HL-60/S4 treated with retinoic acid at 250 ng/mL for 4 days and 3 days (cell line): ENCODE results near the gene CUZD1.

ENCODE experiments used
- in situ Hi-C: fragments of 300-500 bp; cut with MboI; formaldehyde crosslinking; loops from 2 replicates; pipeline ENCODE4 v1.7.0; 2022; ENCODE audit warnings: low sequenced_read_pairs

CUZD1 gene

GRCh38 chr10:122855745-122856144 is 10.1 kb upstream of the CUZD1 start:
- in situ Hi-C loops: no loop called here

GRCh38 chr10:122854648-122855047 is 9.0 kb upstream of the CUZD1 start:
- in situ Hi-C loops: no loop called here

- in situ Hi-C loops: no loop called here
Observed at GRCh38 chr10:122853665-122854313, 8.1 kb upstream of the CUZD1 start.

GRCh38 chr10:122852261-122852660 is 6.6 kb upstream of the CUZD1 start:
- in situ Hi-C loops: no loop called here

GRCh38 chr10:122850705-122851640 is 5.3 kb upstream of the CUZD1 start:
- in situ Hi-C loops: no loop called here

GRCh38 chr10:122849900-122850605 is 4.4 kb upstream of the CUZD1 start:
- in situ Hi-C loops: no loop called here

- in situ Hi-C loops: no loop called here
Observed at GRCh38 chr10:122849090-122849489, 3.4 kb upstream of the CUZD1 start.

GRCh38 chr10:122847782-122848604 is 2.3 kb upstream of the CUZD1 start:
- in situ Hi-C loops: no loop called here

GRCh38 chr10:122844146-122844545 is 1.5 kb downstream of the CUZD1 start:
- in situ Hi-C loops: no loop called here

GRCh38 chr10:122841569-122841968 is 4.1 kb downstream of the CUZD1 start:
- in situ Hi-C loops: no loop called here

GRCh38 chr10:122839505-122839904 is 6.2 kb downstream of the CUZD1 start:
- in situ Hi-C loops: no loop called here

GRCh38 chr10:122838880-122839279 is 6.8 kb downstream of the CUZD1 start:
- in situ Hi-C loops: no loop called here

GRCh38 chr10:122835908-122836307 is 9.7 kb downstream of the CUZD1 start:
- in situ Hi-C loops: no loop called here

GRCh38 chr10:122830965-122831353 is 14.7 kb downstream of the CUZD1 start:
- in situ Hi-C loops: no loop called here

- in situ Hi-C loops: no loop called here
Observed at GRCh38 chr10:122830273-122830964, 15.2 kb downstream of the CUZD1 start.

- in situ Hi-C loops: no loop called here
Observed at GRCh38 chr10:122829454-122829853, 16.2 kb downstream of the CUZD1 start.

- in situ Hi-C loops: no loop called here
Observed at GRCh38 chr10:122828716-122829255, 16.9 kb downstream of the CUZD1 start.

- in situ Hi-C loops: no loop called here
Observed at GRCh38 chr10:122827302-122827701, 18.4 kb downstream of the CUZD1 start.

GRCh38 chr10:122822973-122823690 is 22.5 kb downstream of the CUZD1 start:
- in situ Hi-C loops: no loop called here
